Hypothalamus (tissue), 51 donors: ENCODE results near the gene USP24.
A peak's percentile ranks its signal among the peaks of the same experiment; 100 is the strongest.
"Not testable (repeated sequence)": the region's sequence is repeated elsewhere in the genome, so short reads cannot be mapped to it uniquely, and the experiment has no call there.

ENCODE experiments used
- DNase-seq, 51 donors: peaks; one replicate each; lab custom pipeline; 2025; lab: John Stamatoyannopoulos, UW

USP24 gene

GRCh38 chr1:55230659-55231058 is 15.5 kb upstream of the USP24 start:
- no peak for DNase-seq

- DNase-seq = not testable (repeated sequence)
Measured at GRCh38 chr1:55229726-55230125, 14.6 kb upstream of the USP24 start.

GRCh38 chr1:55225228-55225627 is 10.1 kb upstream of the USP24 start:
- DNase-seq = no peak

GRCh38 chr1:55224729-55225128 is 9.6 kb upstream of the USP24 start:
- DNase-seq = no peak

- DNase-seq = no peak
Measured at GRCh38 chr1:55222152-55222551, 7.0 kb upstream of the USP24 start.

DNA sequence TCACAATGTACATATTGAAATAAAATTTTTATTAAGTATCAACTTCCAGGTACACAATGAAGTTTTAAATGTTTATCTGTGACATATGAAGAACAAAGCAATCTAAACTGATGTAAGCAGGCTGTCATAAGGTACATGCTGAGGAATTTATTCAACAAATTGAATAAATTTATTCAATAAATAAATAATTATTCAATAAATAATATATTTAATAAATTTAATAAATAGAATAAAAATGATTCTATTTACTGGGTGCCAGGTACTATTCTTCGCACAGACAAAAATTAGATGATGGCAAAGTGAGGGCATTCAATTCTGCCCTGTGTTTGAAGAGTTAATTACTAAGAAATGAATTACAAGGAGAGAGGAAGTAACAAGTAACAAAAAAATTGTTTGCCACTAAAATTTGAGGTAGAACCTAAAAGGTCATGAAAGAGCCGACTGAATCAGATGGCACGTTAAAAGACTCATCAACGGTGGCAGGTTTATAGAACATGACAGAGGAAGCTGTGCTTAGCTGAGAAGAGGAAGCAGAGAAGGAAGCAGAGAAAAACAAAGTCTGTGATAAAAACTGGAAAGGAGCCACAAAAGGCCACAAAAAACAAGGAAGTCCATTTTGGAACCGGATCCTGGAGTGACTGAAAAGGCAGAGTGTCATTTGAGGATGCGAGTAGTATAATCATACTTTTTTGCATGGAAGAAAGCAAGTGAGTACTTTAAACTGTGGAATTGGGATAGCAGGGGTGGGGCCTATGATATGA is 2.2 kb upstream of the USP24 start:
- DNase-seq = peak in 2 of 51 donors; percentile 18 to 28

DNA sequence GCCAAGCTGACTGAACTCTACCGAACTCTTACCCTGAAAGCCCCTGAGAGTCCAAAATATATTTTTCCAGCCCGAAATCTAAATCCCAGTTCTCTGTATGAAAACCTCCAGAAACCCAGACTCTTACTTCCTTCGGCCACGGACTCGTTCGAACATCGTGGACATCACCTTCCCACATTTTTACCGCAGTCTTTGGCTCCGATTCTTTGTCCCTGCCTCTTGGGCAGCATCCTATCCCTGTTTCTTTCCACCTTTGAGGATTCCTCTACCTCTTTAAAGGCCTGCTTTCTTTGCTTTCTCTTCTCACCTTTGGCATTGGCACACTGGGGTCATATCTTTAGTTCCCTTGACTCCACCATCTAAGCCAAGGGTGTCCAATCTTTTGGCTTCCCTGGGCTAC is 932 bp upstream of the USP24 start:
- peak in 1 of 51 donors; percentile 32 for DNase-seq

- DNase-seq = peak in 34 of 51 donors; percentile 20 to 80 (median 59)
Measured at GRCh38 chr1:55214934-55215193, 300 bp downstream of the USP24 start.

DNA sequence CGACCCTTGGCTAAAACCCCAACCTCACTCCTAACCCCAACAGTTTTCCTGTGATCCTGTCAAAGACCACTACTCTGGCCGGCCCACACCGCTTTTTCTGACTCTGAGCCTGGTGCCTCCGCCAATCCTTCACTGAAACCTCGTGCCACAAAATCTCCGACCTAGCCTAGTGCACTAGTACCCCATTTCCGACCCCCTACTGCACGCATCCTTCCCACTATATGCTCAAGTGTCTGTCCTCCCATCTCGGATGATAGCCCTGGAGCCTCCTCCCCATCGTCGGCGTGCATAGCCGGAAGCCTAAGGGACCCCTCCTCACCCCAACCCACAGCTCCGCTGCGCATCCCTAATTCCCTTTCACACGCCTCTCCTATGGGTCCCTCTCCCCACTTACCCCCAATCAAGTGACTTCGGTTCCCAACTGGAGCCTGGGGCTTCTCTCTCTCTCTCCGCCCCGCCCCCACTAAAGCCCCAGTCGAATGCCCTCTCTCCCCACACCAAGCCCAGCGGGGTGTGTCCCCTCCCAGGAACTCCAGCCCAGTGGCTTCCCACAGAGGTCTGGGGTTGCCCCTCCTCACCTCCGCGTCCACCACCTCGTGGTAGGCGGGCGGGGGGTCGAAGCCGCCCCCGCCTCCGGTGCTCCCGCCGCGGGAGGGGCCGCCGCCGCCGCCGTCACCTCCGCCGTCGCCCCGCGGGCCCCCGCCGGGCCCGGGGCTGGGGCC is 791 bp downstream of the USP24 start:
- DNase-seq = peak in 38 of 51 donors; percentile 9 to 78 (median 52)

- peak in 6 of 51 donors; percentile 23 to 54 (median 43) for DNase-seq
Measured at GRCh38 chr1:55213885-55214211, 1.3 kb downstream of the USP24 start.

- peak in 1 of 51 donors; percentile 42 for DNase-seq
Measured at GRCh38 chr1:55213151-55213884, 1.8 kb downstream of the USP24 start.

DNA sequence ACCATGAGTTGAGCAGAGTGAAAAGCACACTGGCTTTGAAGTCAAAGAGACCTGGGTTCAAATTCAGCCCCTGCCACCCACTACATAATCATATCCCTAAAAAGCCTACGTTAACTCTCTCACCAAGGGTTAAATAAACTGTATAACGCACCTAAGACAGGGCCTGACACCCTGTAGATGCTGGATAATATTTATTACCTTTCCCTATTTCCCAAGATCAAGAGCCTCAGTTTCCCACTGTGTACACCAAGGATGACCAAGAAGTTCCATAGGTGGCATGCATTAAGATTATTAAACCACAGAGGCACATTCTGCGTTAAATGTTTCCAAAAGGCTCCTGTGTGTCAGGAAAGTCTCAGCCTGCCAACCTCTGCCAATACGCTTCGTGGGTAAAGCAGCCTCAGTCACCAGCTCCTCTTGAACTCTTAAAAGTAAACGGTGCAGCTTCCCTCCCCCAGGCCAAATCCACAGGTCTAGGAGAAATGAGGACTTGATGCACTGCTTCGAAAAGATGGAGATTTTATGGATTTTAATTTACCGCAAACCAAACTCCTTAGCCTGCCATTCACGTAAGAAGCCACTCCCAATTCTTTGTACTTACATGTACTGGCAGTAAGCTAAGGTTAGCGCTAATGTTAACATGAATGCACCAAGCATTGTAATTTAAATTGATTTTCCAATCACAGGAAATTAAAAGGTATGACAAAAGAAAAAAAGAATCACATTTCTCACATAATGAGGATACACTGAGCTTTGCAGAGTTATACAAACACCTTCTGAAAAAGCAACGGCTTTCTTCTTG is 2.6 kb downstream of the USP24 start:
- DNase-seq = peak in 5 of 51 donors; percentile 6 to 51 (median 16)

DNA sequence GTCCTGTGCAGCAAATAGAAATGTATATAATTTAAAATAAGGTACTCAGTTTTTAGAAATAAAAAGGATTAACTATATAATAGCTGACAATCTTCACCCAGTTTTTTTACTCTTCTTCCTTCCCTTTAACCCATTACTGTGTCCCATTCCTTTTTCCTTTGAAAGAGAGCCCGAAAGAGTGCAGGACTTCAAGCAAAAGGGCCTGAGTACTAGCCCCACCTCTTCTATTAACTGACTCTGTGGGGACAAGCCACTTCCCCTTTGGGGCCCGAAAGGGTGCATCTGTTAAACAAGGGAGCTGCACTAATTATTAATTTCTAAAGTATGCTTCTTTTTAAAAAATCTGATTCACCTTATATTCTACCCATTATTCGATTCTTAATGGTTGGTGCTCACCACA is 3.3 kb downstream of the USP24 start:
- peak in 1 of 51 donors; percentile 38 for DNase-seq

DNA sequence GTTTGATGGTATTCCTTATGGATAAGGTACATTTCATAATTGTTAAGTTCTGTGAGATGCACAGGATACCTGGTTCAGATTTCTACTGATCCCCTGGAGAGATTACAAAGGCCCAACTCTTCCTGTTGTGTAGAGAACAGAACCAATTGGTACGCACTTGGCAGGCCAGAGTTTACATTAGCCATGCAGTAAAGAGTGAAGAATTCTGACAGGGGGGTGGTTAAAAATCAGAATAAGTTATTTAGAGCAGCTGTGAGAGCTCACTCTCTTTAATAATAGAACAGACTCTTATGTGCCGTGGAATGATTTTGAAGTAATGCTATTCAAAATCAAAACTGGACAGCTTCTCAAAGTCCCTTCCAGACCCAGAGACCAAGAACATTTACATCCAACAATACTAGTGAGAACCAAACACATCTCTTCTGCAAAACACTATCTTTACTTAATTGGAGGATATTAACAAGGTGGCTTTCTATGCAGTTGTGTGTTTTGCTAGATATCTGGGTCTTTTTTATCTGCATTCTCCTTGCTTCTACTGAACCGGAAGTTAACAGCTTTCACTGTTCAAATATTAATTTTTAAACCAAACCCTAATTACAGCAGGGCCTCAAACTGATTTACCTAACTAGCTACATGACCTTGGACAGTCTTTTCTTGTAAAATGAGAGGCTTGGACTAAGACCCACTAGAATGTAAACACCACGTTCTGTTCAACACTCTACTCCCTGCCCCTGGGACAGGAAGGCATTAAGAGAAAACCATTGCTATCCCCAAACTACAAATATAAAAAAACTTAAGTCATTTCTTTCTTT is 4.0 kb downstream of the USP24 start:
- no peak for DNase-seq

- no peak for DNase-seq
Measured at GRCh38 chr1:55209247-55209646, 5.9 kb downstream of the USP24 start.

DNA sequence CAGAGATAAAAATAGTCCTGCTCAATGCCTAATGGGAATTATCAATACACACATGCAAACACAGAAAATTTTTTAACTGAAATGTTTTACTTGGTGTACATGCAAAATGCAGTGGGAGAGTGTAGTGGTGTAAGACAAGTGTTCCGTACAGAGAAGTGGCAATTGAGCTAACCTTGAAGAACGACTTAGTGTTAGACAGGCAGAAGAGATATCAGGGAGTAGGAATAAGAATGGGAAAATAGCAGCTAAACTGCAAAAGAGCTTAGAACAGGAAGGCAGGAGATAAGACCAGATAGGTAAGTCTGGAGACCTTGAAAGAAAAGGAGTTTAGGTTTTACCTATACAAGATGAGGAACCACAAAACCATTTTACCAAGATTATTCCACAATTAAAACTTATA is 9.0 kb downstream of the USP24 start:
- no peak for DNase-seq

- DNase-seq = no peak
Measured at GRCh38 chr1:55204997-55205396, 10.2 kb downstream of the USP24 start.

- DNase-seq = no peak
Measured at GRCh38 chr1:55203064-55203463, 12.1 kb downstream of the USP24 start.

- no peak for DNase-seq
Measured at GRCh38 chr1:55200667-55201066, 14.5 kb downstream of the USP24 start.

DNA sequence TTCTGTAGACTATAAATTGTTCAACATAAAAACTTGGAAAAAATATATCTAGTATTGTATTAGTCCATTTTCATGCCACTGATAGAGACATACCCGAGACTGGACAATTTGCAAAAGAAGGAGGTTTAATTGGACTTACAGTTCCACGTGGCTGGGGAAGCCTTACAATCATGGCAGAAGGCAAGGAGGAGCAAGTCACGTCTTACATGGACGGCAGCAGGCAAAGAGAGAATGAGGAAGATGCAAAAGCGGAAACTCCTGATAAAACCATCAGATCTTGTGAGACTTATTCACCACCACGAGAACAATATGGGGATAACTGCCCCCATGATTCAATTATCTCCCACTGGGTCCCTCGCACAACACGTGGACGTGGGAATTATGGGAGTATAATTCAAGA is 15.4 kb downstream of the USP24 start:
- not testable (repeated sequence) for DNase-seq
